RPMI8226 (cell line): ENCODE results near the gene IMMP2L.
A peak's percentile ranks its signal among the peaks of the same experiment; 100 is the strongest.
"Not testable (repeated sequence)": the region's sequence is repeated elsewhere in the genome, so short reads cannot be mapped to it uniquely, and the experiment has no call there.

Experiments
- DNase-seq: peaks from one replicate; pipeline ENCODE4 v3.0.0-alpha.2; 2015

IMMP2L gene

GRCh38 chr7:111447502-111447901 lies 114.8 kb downstream of the IMMP2L start:
- not testable (repeated sequence) for DNase-seq

- DNase-seq, result no peak
Measured at GRCh38 chr7:111439977-111440376, 122.3 kb downstream of the IMMP2L start.

- no peak for DNase-seq
Measured at GRCh38 chr7:111438369-111439289, 123.7 kb downstream of the IMMP2L start.

- DNase-seq, result no peak
Measured at GRCh38 chr7:111437736-111438135, 124.6 kb downstream of the IMMP2L start.

- DNase-seq, result no peak
Measured at GRCh38 chr7:111436608-111437007, 125.7 kb downstream of the IMMP2L start.

GRCh38 chr7:111433426-111433825 lies 128.9 kb downstream of the IMMP2L start:
- no peak for DNase-seq

- no peak for DNase-seq
Measured at GRCh38 chr7:111429781-111430180, 132.5 kb downstream of the IMMP2L start.

GRCh38 chr7:111424768-111425167 lies 137.5 kb downstream of the IMMP2L start:
- DNase-seq, result no peak

- no peak for DNase-seq
Measured at GRCh38 chr7:111414374-111414773, 147.9 kb downstream of the IMMP2L start.

- DNase-seq, result no peak
Measured at GRCh38 chr7:111413739-111414138, 148.6 kb downstream of the IMMP2L start.

GRCh38 chr7:111410899-111411298 lies 151.4 kb downstream of the IMMP2L start:
- DNase-seq, result no peak

- DNase-seq, result no peak
Measured at GRCh38 chr7:111409714-111410422, 152.4 kb downstream of the IMMP2L start.

GRCh38 chr7:111408724-111409123 lies 153.6 kb downstream of the IMMP2L start:
- peak; percentile 20 for DNase-seq

- DNase-seq, result no peak
Measured at GRCh38 chr7:111407258-111407657, 155.0 kb downstream of the IMMP2L start.

- no peak for DNase-seq
Measured at GRCh38 chr7:111405621-111406020, 156.7 kb downstream of the IMMP2L start.

- DNase-seq, result no peak
Measured at GRCh38 chr7:111401516-111401915, 160.8 kb downstream of the IMMP2L start.

- no peak for DNase-seq
Measured at GRCh38 chr7:111400088-111400487, 162.2 kb downstream of the IMMP2L start.

- no peak for DNase-seq
Measured at GRCh38 chr7:111394891-111395290, 167.4 kb downstream of the IMMP2L start.

GRCh38 chr7:111393011-111393754 lies 169.1 kb downstream of the IMMP2L start:
- DNase-seq, result no peak

- no peak for DNase-seq
Measured at GRCh38 chr7:111392294-111392693, 170.0 kb downstream of the IMMP2L start.

GRCh38 chr7:111390000-111390399 lies 172.3 kb downstream of the IMMP2L start:
- no peak for DNase-seq

GRCh38 chr7:111388912-111389311 lies 173.4 kb downstream of the IMMP2L start:
- peak; percentile 28 for DNase-seq

- no peak for DNase-seq
Measured at GRCh38 chr7:111388016-111388415, 174.3 kb downstream of the IMMP2L start.
